Measurements from ENCODE around the gene LNX1. TPM values are rescaled to one million over a fixed set of nuclear protein-coding genes. Genes with fewer than 3 reads are reported as not detected.
A peak's percentile ranks its signal among the peaks of the same experiment; 100 is the strongest.

The LNX1 gene
- total and polyA plus RNA-seq, 9 of the 15 experiments (the other 6 are each of a cell fraction or from before 2014, with no cell fraction given) = 0.40 to 3.6 (median 2.2) TPM

- BruUV-seq (replicated peaks) = no TSS peak
- WGBS (ENCODE audit: insufficient coverage, low coverage, missing lambda C conversion rate) = 33% methylated on average over 6 of the region's 6 CpGs
- no peaks in the 10 kb centered on the region for H3K79me2 ChIP-seq (ENCODE audit: control insufficient read depth, insufficient read depth, low read length)
- POLR2A ChIA-PET = no interaction called here
- ATAC-seq (no peak), FAIRE-seq (no peak), DNase-seq (ENCODE audit: extremely low read depth in 1 of 4, low spot score in 3 of 4) (no peak)
- no peak overlapping the region for H2AFZ ChIP-seq (ENCODE audit: low read depth, low read length)
- H3K36me3 ChIP-seq (ENCODE audit: control insufficient read depth, insufficient read depth, low read length) = no peaks in the 10 kb centered on the region
- no peak overlapping the region for H3K4me3 ChIP-seq
- intact Hi-C loops (cut with micrococcal nuclease) = no loop called here
- no peaks in the 10 kb centered on the region for H3K9me1 ChIP-seq (ENCODE audit: control insufficient read depth, insufficient read depth, low read length)
- no peak overlapping the region for H3K27ac ChIP-seq (ENCODE audit: extremely low read depth, low read depth, low read length)
- CTCF ChIA-PET (ENCODE audit: low intra/inter-chr PET ratio) = no interaction called here
- H3K9ac ChIP-seq (ENCODE audit: insufficient read depth in 1 of 2, low read depth in 2 of 2, low read length in 2 of 2) = no peak overlapping the region
- in situ Hi-C loops (cut with MboI) = no loop called here
- no peaks in the 10 kb centered on the region for H3K27me3 ChIP-seq (ENCODE audit: control insufficient read depth in 2 of 2, insufficient read depth in 2 of 2, low read length in 2 of 2)
- H3K9me3 ChIP-seq (replicated peaks; ENCODE audit: control insufficient read depth, insufficient read depth, low read depth, low read length) = no peaks in the 10 kb centered on the region
- H4K20me1 ChIP-seq (replicated peaks; ENCODE audit: control insufficient read depth, insufficient read depth, low read length) = no peaks in the 10 kb centered on the region
- H3K4me1 ChIP-seq (replicated peaks in 1 of 2; ENCODE audit: control insufficient read depth in 2 of 2, insufficient read depth in 2 of 2, low read length in 2 of 2) = peaks cover under 1 to 17% of the 10 kb centered on the region in 2 experiments; a peak in 4 of 5 replicates
- no peak overlapping the region for H3K4me2 ChIP-seq (ENCODE audit: insufficient read depth, low read length)
- no peak for TF ChIP-seq AFF1 (IDR thresholded peaks at IDR 0.05; ENCODE audit: low read depth in 1 of 2, partially characterized antibody in 2 of 2)
- peak; percentile 72; the same call in 1 of the 2 replicates for TF ChIP-seq ZKSCAN8 (CRISPR knock-in tag; IDR thresholded peaks at IDR 0.05)
- TF ChIP-seq ZC3H4 (CRISPR knock-in tag; IDR thresholded peaks at IDR 0.05; ENCODE audit: borderline replicate concordance) = no peak
- no peak for TF ChIP-seq ZBTB12 (CRISPR knock-in tag; IDR thresholded peaks at IDR 0.05)
- TF ChIP-seq KAT7 (CRISPR knock-in tag; IDR thresholded peaks at IDR 0.05; ENCODE audit: borderline replicate concordance) = no peak
- no peak for TF ChIP-seq POU5F1 (IDR thresholded peaks at IDR 0.05; ENCODE audit: borderline replicate concordance, low read depth, low read length, partially characterized antibody)
- TF ChIP-seq POLR2B (IDR thresholded peaks at IDR 0.05; ENCODE audit: low read depth, partially characterized antibody) = no peak
- no peak for TF ChIP-seq MTA2 (IDR thresholded peaks at IDR 0.05; ENCODE audit: low read depth)
- 0 out of 2 replicates have a peak, but pooled peaks have one; percentile 31 for TF ChIP-seq ATF3 (IDR thresholded peaks at IDR 0.05)
- no peak for TF ChIP-seq ATF3 (CRISPR knock-in tag; conservative IDR thresholded peaks at IDR 0.05)
- no peak for TF ChIP-seq PTTG1 (tag; IDR thresholded peaks at IDR 0.05; ENCODE audit: low read depth)
- peak; percentile 58; the same call in 1 of the 2 replicates for TF ChIP-seq RAD51 (IDR thresholded peaks at IDR 0.05; ENCODE audit: borderline replicate concordance, low read depth)
- no peak for TF ChIP-seq TBP (optimal IDR thresholded peaks at IDR 0.05; ENCODE audit: low read depth, low read length)
- TF ChIP-seq BHLHE40 (IDR thresholded peaks at IDR 0.05; ENCODE audit: low read length) = 0 out of 2 replicates have a peak, but pooled peaks have one; percentile 22
Measured at GRCh38 chr4:53586121-53586816, 5.0 kb downstream of the LNX1 start.
